Stimulated activated effector memory CD8-positive, alpha-beta T cell treated with anti-CD3 and anti-CD28 coated beads, Interleukin-12 subunit alpha, Interleukin-12 subunit beta, amount 100 ng/mL, for 72 hours (primary cell): Measurements from ENCODE around the gene AMN1.
"Not testable (repeated sequence)": the region's sequence is repeated elsewhere in the genome, so short reads cannot be mapped to it uniquely, and the experiment has no call there.

ENCODE experiments used
- ATAC-seq: fragments of 150-1000 bp; cut with Tn5 transposase; 2 replicates; pipeline ENCODE4 v1.10.0; 2021
- DNase-seq, 2 donors: peaks; one replicate each; pipeline ENCODE4 v3.0.0; 2021 to 2022; ENCODE audit warnings: low spot score in 2 of 2
- H3K27ac Mint-ChIP-seq: one replicate; pipeline ENCODE4 v1.8.0; 2022; ENCODE audit warnings: mild to moderate bottlenecking, mixed read lengths
- H3K36me3 Mint-ChIP-seq: one replicate; pipeline ENCODE4 v1.8.0; 2022; ENCODE audit warnings: mild to moderate bottlenecking, mixed read lengths
- H3K4me1 Mint-ChIP-seq: one replicate; pipeline ENCODE4 v1.8.0; 2022; ENCODE audit warnings: mixed read lengths
- H3K4me3 Mint-ChIP-seq: one replicate; pipeline ENCODE4 v1.8.0; 2022; ENCODE audit warnings: mild to moderate bottlenecking, mixed read lengths
- H3K9me3 Mint-ChIP-seq: one replicate; pipeline ENCODE4 v1.8.0; 2022; ENCODE audit warnings: mixed read lengths

Gene AMN1

GRCh38 chr12:31718542-31719198 is 10.2 kb downstream of the AMN1 start:
- H3K27ac Mint-ChIP-seq, DNase-seq, H3K4me3 Mint-ChIP-seq, H3K36me3 Mint-ChIP-seq, H3K9me3 Mint-ChIP-seq, ATAC-seq: not testable (repeated sequence)
- peaks cover 24% of the 10 kb centered on the region for H3K4me1 Mint-ChIP-seq

- DNase-seq, H3K9me3 Mint-ChIP-seq, H3K4me1 Mint-ChIP-seq, ATAC-seq, H3K27ac Mint-ChIP-seq, H3K36me3 Mint-ChIP-seq, H3K4me3 Mint-ChIP-seq: not testable (repeated sequence)
Measured at GRCh38 chr12:31716998-31717397, 11.8 kb downstream of the AMN1 start.

GRCh38 chr12:31715283-31715825 is 13.5 kb downstream of the AMN1 start:
- no peaks in the 10 kb centered on the region for H3K36me3 Mint-ChIP-seq
- peaks cover 3% of the 10 kb centered on the region for H3K9me3 Mint-ChIP-seq
- ATAC-seq (no peak), DNase-seq (no peak)
- no peaks in the 10 kb centered on the region for H3K4me1 Mint-ChIP-seq
- no peak overlapping the region for H3K4me3 Mint-ChIP-seq
- H3K27ac Mint-ChIP-seq: no peak overlapping the region

GRCh38 chr12:31714406-31715271 is 14.2 kb downstream of the AMN1 start:
- H3K4me1 Mint-ChIP-seq: no peaks in the 10 kb centered on the region
- H3K9me3 Mint-ChIP-seq: peaks cover 5% of the 10 kb centered on the region
- no peak for DNase-seq
- no peak overlapping the region for H3K4me3 Mint-ChIP-seq
- no peaks in the 10 kb centered on the region for H3K36me3 Mint-ChIP-seq
- H3K27ac Mint-ChIP-seq: no peak overlapping the region
- ATAC-seq: no peak

GRCh38 chr12:31712877-31713276 is 15.9 kb downstream of the AMN1 start:
- Mint-ChIP-seq H3K4me3 (no peak overlapping the region), H3K9me3 (peaks cover 9% of the 10 kb centered on the region), H3K27ac (no peak overlapping the region), H3K36me3 (no peaks in the 10 kb centered on the region), H3K4me1 (no peaks in the 10 kb centered on the region)
- ATAC-seq: no peak
- no peak for DNase-seq

GRCh38 chr12:31710021-31710818 is 18.6 kb downstream of the AMN1 start:
- no peak for DNase-seq
- Mint-ChIP-seq H3K9me3 (peaks cover 12% of the 10 kb centered on the region), H3K4me3 (no peak overlapping the region), H3K27ac (no peak overlapping the region), H3K4me1 (no peaks in the 10 kb centered on the region), H3K36me3 (no peaks in the 10 kb centered on the region)
- ATAC-seq: no peak

GRCh38 chr12:31708118-31708517 is 20.7 kb downstream of the AMN1 start:
- not testable (repeated sequence) for H3K4me3 Mint-ChIP-seq, H3K4me1 Mint-ChIP-seq, DNase-seq, H3K27ac Mint-ChIP-seq, ATAC-seq, H3K36me3 Mint-ChIP-seq
- H3K9me3 Mint-ChIP-seq: peaks cover 12% of the 10 kb centered on the region

GRCh38 chr12:31705621-31706020 is 23.2 kb downstream of the AMN1 start:
- DNase-seq (no peak), ATAC-seq (no peak)
- Mint-ChIP-seq H3K27ac (no peak overlapping the region), H3K4me1 (no peaks in the 10 kb centered on the region), H3K9me3 (peaks cover 12% of the 10 kb centered on the region), H3K36me3 (no peaks in the 10 kb centered on the region), H3K4me3 (no peak overlapping the region)

GRCh38 chr12:31702047-31702446 is 26.8 kb downstream of the AMN1 start:
- Mint-ChIP-seq H3K4me1 (no peaks in the 10 kb centered on the region), H3K4me3 (no peak overlapping the region), H3K36me3 (no peaks in the 10 kb centered on the region), H3K9me3 (no peaks in the 10 kb centered on the region), H3K27ac (no peak overlapping the region)
- ATAC-seq (no peak), DNase-seq (no peak)

GRCh38 chr12:31689921-31690320 is 38.9 kb downstream of the AMN1 start:
- H3K9me3 Mint-ChIP-seq, H3K36me3 Mint-ChIP-seq, DNase-seq, H3K4me1 Mint-ChIP-seq, H3K4me3 Mint-ChIP-seq, H3K27ac Mint-ChIP-seq, ATAC-seq: not testable (repeated sequence)

GRCh38 chr12:31687101-31687527 is 41.7 kb downstream of the AMN1 start:
- Mint-ChIP-seq H3K4me3 (no peak overlapping the region), H3K36me3 (no peaks in the 10 kb centered on the region), H3K27ac (no peak overlapping the region), H3K9me3 (peaks cover 2% of the 10 kb centered on the region), H3K4me1 (peaks cover 4% of the 10 kb centered on the region)
- no peak for DNase-seq
- ATAC-seq: no peak

- DNase-seq (no peak), ATAC-seq (no peak)
- Mint-ChIP-seq H3K4me3 (no peak overlapping the region), H3K36me3 (no peaks in the 10 kb centered on the region), H3K27ac (no peak overlapping the region), H3K9me3 (peaks cover 2% of the 10 kb centered on the region), H3K4me1 (peaks cover 7% of the 10 kb centered on the region)
Measured at GRCh38 chr12:31685801-31686200, 43.0 kb downstream of the AMN1 start.

GRCh38 chr12:31682136-31682962 is 46.5 kb downstream of the AMN1 start:
- ATAC-seq (peak; percentile 90), DNase-seq (peak; percentile 51 to 81)
- peaks cover 2% of the 10 kb centered on the region for H3K9me3 Mint-ChIP-seq
- peak overlapping the region; percentile 7 for H3K4me3 Mint-ChIP-seq
- H3K27ac Mint-ChIP-seq: peak overlapping the region; percentile 70
- H3K36me3 Mint-ChIP-seq: no peaks in the 10 kb centered on the region
- peaks cover 7% of the 10 kb centered on the region for H3K4me1 Mint-ChIP-seq

GRCh38 chr12:31672521-31672920 is 56.3 kb downstream of the AMN1 start:
- DNase-seq: no peak
- Mint-ChIP-seq H3K4me3 (no peak overlapping the region), H3K27ac (no peak overlapping the region), H3K4me1 (no peaks in the 10 kb centered on the region), H3K36me3 (no peaks in the 10 kb centered on the region), H3K9me3 (peaks cover 5% of the 10 kb centered on the region)
- ATAC-seq: no peak
